ENCODE results near the gene TTC31. TPM values are rescaled to one million over a fixed set of nuclear protein-coding genes. Genes with fewer than 3 reads are reported as not detected.

The TTC31 gene
- total and polyA plus RNA-seq, 2 donors (not counting 1 experiment from before 2014, with no cell fraction given) = 68.5 to 72.3 TPM

DNA sequence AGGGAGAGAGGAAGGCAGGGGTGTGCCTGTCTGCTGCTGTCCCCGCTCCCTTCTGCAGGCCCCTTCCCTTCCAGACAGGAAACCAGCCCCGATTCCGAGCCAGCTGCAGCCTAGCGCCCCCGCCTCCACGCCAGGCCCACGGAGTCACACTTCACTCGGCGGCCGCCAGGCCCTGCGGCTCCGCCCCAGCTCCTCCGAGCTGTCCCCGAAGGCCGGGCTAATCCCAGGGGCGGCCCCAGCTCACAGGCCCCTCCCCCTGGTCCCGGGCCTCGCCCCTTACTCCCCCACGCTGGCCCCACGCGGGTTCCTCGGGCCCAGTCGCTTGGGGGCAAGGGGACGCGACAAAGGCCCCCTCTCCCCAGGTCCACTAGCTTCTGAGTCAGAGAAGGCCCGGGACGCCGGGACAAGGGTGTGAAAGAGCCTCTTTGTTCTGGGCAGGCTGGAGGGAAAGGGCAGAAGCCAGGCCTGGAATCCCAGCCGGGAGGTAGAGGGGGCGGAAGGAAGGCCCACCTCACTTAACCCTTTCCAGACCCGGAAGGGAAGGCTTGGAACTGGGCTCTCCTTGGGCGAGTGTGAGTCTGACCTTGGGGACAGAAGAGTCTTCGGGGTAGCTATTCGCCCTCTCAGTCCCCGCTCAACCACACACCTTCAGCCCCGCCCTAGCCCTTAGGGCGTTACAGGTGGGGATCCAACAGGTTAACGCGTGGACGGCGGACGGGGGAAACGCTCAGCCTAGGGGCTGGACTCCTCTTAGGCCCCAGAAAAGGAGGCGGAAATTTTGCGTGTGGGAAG lies 42.3 kb upstream of the TTC31 start:
- ATAC-seq (ENCODE audit: low read depth) (peak; percentile 96), DNase-seq (peak; percentile 78)
- no peaks in the 10 kb centered on the region for H3K9me3 Mint-ChIP-seq (ENCODE audit: insufficient read depth)
- peaks cover 36 to 46% of the 10 kb centered on the region in 2 donors for H3K4me1 ChIP-seq (ENCODE audit: control insufficient read depth in 2 of 2, insufficient read depth in 2 of 2, low read length in 2 of 2)
- H3K4me2 ChIP-seq (replicated peaks; ENCODE audit: low read depth, low read length, poor library complexity, severe bottlenecking) = peak overlapping the region; percentile 95
- no peak overlapping the region for H3K27ac ChIP-seq (ENCODE audit: low read length in 2 of 2)
- ChIA-PET CTCF (interaction anchor here (0.7 to 1.3 kb wide), 8 partner anchors 13 to 91 kb away, joined by 3 to 7 read pairs (median 3); no protein-coding TSS in a partner anchor), POLR2A (interaction anchor here (0.5 to 1.4 kb wide), 5 partner anchors 14 to 258 kb away, joined by 3 to 7 read pairs (median 4); partner anchors contain the start of genes C2orf81, INO80B, WBP1 and WDR54)
- H2AFZ ChIP-seq (ENCODE audit: insufficient read depth, low read depth, low read length, poor library complexity, severe bottlenecking) = peak overlapping the region; percentile 72
- 27% methylated on average over 40 of the region's 45 CpGs for WGBS (ENCODE audit: insufficient coverage)
- peak overlapping the region; percentile 60 for H3K9ac ChIP-seq (ENCODE audit: low read length)
- peaks cover 0 to 43% (median 13%) of the 10 kb centered on the region in 4 experiments for H3K27me3 ChIP-seq (replicated peaks in 1 of 4; ENCODE audit: control extremely low read depth in 1 of 4, control insufficient read depth in 3 of 4, insufficient read depth in 4 of 4, low read length in 3 of 4)
- H3K4me3 Mint-ChIP-seq = peak overlapping the region; percentile 83
- peaks cover 0 to 9% (median 0%) of the 10 kb centered on the region in 3 donors for H3K9me3 ChIP-seq (ENCODE audit: control extremely low read depth in 1 of 3, control insufficient read depth in 2 of 3, insufficient read depth in 1 of 3, low read length in 2 of 3)
- intact Hi-C loops (cut with micrococcal nuclease) = loop anchor here (1.0 kb wide), 2 partner anchors 14 to 19 kb away; partner anchors contain the start of genes C2orf81 and WDR54
- H3K36me3 ChIP-seq (replicated peaks in 1 of 2; ENCODE audit: control extremely low read depth in 1 of 2, control insufficient read depth in 1 of 2, extremely low read depth in 1 of 2, insufficient read depth in 2 of 2, low read length in 1 of 2) = no peaks in the 10 kb centered on the region
- H3K4me3 ChIP-seq (ENCODE audit: control extremely low read depth in 1 of 5, extremely low read depth in 1 of 5, insufficient read depth in 1 of 5, low read depth in 2 of 5, low read length in 4 of 5) = peak overlapping the region; percentile 14 to 55 (median 49)
- no peaks in the 10 kb centered on the region for H4K20me1 ChIP-seq (ENCODE audit: control insufficient read depth, insufficient read depth, low read length, poor library complexity, severe bottlenecking)
- H3K79me2 ChIP-seq (ENCODE audit: control insufficient read depth, insufficient read depth, low read length) = no peaks in the 10 kb centered on the region
- no peak for TF ChIP-seq EZH2 (IDR thresholded peaks at IDR 0.05; ENCODE audit: borderline replicate concordance, insufficient read depth, low read depth, low read length, poor library complexity, severe bottlenecking)
- TF ChIP-seq, protein P1, sequence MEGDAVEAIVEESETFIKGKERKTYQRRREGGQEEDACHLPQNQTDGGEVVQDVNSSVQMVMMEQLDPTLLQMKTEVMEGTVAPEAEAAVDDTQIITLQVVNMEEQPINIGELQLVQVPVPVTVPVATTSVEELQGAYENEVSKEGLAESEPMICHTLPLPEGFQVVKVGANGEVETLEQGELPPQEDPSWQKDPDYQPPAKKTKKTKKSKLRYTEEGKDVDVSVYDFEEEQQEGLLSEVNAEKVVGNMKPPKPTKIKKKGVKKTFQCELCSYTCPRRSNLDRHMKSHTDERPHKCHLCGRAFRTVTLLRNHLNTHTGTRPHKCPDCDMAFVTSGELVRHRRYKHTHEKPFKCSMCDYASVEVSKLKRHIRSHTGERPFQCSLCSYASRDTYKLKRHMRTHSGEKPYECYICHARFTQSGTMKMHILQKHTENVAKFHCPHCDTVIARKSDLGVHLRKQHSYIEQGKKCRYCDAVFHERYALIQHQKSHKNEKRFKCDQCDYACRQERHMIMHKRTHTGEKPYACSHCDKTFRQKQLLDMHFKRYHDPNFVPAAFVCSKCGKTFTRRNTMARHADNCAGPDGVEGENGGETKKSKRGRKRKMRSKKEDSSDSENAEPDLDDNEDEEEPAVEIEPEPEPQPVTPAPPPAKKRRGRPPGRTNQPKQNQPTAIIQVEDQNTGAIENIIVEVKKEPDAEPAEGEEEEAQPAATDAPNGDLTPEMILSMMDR (IDR thresholded peaks at IDR 0.05) = peak; percentile 26
- peaks cover 17% of the 10 kb centered on the region for H3K27me3 Mint-ChIP-seq
- peak overlapping the region; percentile 67 for H3K27ac Mint-ChIP-seq
- peaks cover 47% of the 10 kb centered on the region for H3K4me1 Mint-ChIP-seq
